ENCODE measurements around the gene GSG1L2.

DNA sequence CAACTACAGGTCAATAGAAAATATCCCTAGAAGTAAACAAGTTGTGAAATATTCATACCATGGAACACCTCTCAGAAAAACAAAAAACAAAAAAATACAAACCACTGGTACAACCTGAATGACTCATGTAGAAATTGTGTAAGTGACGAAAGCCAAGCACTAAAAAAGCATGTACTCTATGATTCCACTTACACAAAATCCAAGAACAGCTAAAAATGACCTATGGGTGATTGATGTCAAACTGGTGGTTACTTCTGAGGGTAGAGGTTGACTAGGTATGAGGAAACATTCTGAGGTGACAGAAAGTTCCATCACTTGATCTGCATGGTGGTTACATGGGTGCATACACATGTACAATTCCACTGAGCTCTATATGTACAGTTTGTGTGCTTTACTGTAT lies 61.6 kb downstream of the GSG1L2 start:
- TF ChIP-seq EZH2 (IDR thresholded peaks at IDR 0.05) = no peak
- TF ChIP-seq, protein P1, sequence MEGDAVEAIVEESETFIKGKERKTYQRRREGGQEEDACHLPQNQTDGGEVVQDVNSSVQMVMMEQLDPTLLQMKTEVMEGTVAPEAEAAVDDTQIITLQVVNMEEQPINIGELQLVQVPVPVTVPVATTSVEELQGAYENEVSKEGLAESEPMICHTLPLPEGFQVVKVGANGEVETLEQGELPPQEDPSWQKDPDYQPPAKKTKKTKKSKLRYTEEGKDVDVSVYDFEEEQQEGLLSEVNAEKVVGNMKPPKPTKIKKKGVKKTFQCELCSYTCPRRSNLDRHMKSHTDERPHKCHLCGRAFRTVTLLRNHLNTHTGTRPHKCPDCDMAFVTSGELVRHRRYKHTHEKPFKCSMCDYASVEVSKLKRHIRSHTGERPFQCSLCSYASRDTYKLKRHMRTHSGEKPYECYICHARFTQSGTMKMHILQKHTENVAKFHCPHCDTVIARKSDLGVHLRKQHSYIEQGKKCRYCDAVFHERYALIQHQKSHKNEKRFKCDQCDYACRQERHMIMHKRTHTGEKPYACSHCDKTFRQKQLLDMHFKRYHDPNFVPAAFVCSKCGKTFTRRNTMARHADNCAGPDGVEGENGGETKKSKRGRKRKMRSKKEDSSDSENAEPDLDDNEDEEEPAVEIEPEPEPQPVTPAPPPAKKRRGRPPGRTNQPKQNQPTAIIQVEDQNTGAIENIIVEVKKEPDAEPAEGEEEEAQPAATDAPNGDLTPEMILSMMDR (IDR thresholded peaks at IDR 0.05) = no peak

All from neural progenitor cell (in vitro differentiated cells).